ENCODE measurements around the gene SNRNP70.

SNRNP70 gene

GRCh38 chr19:49155820-49156346 lies 70.6 kb downstream of the SNRNP70 start:
- no peak for TF ChIP-seq CTCF (IDR thresholded peaks at IDR 0.05; ENCODE audit: low read depth, low read length)
- DNase-seq, result no peak
- H3K36me3 ChIP-seq, result no peaks in the 10 kb centered on the region
- H3K27me3 ChIP-seq, result no peaks in the 10 kb centered on the region
- no peaks in the 10 kb centered on the region for H3K9me3 ChIP-seq
- H3K4me3 ChIP-seq (ENCODE audit: low read depth, low read length), result no peak overlapping the region
- peaks cover 8% of the 10 kb centered on the region for H3K4me1 ChIP-seq

- Histone ChIP-seq H3K9me3 (no peaks in the 10 kb centered on the region), H3K36me3 (no peaks in the 10 kb centered on the region), H3K4me1 (peaks cover 3% of the 10 kb centered on the region; the same call in 1 of the 2 replicates), H3K4me3 (ENCODE audit: low read depth, low read length) (peak within 1 kb of the TSS; percentile 73), H3K27me3 (no peaks in the 10 kb centered on the region)
- peak; percentile 94 for DNase-seq
- no peak for TF ChIP-seq CTCF (IDR thresholded peaks at IDR 0.05; ENCODE audit: low read depth, low read length)
Observed at GRCh38 chr19:49157445-49158224, 72.4 kb downstream of the SNRNP70 start, which contains the start of gene TRPM4. TSS of gene TRPM4 (plus strand) at chr19:49157792. CDS start at chr19:49157867, 75 bp downstream.

All from BE2C (cell line).